Right kidney (tissue), 1 donor: ENCODE results near the gene QSOX2.

Source experiments
- DNase-seq: peaks from one replicate; pipeline ENCODE4 v3.0.0-alpha.2; 2016

The QSOX2 gene

GRCh38 chr9:136203408-136204144 is 42.0 kb downstream of the QSOX2 start:
- DNase-seq = no peak

DNA sequence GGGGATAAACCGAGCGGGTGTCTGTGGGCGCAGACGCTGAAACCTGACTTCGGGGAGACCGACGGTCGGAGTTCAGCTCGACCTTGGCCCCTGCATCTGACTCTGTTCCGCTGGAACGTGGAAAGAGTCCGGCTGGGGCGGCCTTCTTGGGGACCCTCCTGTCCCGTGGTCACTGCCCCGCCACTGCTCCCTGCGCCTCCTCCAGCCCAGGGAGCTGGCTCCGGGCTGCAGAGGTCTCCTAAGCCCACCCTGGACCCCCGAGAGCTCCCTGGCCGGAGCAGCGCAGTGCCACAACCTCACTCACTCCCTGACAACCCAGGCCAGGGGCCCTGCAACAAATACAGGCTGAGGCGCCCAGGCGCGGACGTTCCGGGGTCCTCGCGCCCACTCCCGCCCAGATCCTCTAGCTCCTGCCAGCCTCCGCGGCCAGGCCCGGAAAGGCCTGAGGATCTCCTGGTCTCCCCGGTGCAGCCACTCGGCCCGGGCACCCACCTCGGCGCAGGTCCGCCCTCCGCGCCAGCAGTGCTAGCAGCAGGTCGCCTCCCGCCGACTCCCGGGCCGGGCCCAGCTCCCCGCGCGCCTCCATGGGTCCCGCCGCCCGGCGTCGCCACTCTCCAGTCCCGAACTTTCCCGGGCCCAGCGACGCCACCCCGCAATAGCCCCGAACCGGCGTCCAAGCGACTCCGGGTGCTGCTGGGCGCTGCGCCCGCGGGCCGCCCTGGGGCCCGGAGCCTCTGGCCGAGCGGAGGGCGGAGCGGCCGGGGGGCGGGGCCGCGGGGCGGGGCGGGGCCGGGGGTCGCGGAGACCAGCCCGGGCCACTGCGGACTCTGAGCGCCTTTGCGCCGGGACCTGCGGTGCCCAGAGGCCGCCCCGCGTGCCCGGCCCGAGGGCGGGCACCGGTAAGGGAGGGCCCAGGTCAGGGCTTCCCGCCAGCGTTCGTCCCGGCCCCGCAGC is 42.9 kb downstream of the QSOX2 start:
- DNase-seq = no peak

- peak; percentile 67 for DNase-seq
Observed at GRCh38 chr9:136201609-136202453, 43.8 kb downstream of the QSOX2 start.

- DNase-seq = no peak
Observed at GRCh38 chr9:136201174-136201573, 44.4 kb downstream of the QSOX2 start.

DNA sequence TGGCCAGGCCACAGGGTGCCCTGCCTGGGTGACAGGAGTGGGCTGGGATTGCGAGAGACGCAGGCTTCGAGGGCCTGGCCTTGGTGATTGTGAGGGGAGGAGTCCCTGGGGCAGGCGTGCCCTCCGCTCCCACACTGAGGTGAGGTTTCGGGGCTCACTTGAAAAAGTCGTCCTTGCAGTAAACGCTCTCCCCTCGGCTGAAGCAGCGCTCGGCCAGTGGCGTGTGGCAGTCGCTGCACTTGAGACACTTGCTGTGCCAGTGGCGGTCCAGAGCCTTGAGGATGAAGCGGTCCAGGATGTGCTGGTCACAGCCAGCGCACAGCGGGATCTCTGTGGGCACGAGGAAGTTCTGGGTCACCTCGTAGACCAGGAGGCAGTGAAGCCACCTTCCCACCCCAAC is 45.2 kb downstream of the QSOX2 start:
- DNase-seq = no peak

DNA sequence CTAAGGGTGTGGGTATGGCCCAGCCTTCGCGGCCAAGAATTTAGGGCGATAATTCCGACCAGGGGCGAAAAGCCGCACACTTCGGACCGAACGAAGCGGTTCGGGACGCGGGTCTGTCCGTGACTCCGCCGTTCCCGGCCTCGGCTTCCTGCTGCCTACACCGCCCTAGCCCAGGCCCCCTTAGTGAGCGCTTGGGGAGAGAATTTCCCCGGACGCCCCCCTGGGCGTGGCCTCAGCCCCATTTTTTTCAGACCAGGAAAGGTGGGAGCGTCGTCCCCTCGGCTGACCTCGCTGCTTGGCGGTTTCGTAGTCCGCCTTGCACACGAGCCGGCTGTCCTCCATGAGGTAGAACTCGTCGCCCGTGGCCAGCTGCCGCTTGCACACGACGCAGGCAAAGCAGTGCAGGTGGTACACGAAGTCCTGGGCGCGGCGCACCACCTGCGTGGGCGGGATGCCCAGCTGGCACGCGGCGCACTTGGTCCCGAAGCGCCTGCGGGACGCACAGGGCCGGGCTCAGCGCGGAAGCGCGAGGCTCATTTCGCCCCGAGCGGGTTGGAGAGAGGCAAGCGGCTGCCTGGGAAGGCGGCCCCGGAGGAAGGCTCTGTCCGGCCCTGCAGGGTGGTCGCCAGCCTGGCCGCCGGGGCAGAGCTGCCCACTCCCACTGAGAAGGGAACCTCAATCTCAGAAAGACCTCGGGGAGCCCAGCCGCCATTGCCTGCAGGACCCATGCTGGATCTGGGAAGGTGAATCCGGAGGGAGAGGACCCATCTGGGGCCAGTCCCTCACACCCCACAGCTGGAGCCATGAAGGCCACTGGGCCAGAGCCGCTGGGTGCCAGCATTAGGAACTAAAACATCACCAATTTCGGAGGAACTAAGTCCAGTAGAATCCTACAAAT is 46.0 kb downstream of the QSOX2 start:
- DNase-seq = no peak

DNA sequence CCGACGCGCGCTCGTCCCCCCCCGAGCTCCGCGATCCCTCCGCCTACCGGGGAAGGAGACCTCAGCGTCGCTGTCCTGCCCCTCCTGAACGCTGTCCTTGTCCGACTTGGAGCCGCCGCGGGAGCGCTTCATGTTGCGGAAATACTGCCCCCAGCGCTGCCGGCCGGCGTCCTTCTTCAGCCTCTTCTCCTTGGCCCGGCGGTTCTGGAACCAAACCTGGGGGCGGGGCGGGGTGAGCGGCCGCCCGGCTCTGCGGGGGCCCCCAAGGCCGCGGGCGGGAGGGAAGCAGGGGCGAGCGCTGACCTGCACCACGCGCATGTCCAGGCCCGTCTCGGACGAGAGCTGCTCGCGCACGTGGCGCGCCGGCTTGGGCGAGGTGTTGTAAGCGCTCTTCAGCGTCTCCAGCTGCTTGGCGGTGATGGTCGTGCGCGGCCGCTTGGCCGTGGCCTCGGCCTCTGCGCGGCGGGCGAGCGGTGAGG is 47.0 kb downstream of the QSOX2 start:
- no peak for DNase-seq

- DNase-seq = no peak
Observed at GRCh38 chr9:136197930-136198604, 47.5 kb downstream of the QSOX2 start.

DNA sequence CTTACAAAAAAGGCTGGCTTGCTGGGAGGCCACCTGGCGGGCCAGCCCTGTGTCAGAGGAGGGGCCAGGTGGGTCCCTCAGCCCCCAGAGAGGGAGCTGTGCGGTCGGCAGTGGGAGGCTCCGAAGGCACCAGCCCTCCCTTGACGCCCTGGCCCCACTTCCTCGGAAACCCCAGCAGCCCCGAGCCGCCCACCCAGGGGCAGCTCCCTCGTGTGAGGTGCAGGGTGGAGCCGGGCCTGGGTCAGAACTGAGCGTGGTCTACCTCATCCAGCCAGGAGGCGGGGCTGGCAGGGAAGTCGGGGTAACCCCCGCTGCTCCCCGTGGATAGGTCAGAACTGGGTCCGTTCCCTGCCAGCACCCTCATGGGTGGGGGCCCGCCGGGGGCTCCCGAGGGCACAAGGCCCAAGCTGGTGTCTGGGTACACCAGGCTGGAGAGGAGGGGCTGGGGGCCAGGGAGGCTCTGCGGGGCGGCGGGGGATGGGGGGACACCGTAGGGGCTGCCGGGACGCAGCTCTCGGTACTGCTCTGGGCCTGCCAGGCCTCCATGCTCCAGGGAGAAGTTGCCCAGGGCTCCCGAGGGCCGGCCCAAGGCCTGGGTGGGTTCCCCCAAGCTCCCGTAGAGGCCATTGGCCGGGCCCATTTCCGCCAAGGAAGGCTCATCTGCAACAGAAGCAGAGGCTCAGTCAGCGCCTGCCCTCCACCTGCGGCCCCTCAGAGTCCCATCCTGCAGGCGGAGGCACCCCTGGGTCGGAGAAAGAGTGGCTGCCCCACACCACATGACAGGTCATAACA is 48.3 kb downstream of the QSOX2 start:
- DNase-seq = no peak

DNA sequence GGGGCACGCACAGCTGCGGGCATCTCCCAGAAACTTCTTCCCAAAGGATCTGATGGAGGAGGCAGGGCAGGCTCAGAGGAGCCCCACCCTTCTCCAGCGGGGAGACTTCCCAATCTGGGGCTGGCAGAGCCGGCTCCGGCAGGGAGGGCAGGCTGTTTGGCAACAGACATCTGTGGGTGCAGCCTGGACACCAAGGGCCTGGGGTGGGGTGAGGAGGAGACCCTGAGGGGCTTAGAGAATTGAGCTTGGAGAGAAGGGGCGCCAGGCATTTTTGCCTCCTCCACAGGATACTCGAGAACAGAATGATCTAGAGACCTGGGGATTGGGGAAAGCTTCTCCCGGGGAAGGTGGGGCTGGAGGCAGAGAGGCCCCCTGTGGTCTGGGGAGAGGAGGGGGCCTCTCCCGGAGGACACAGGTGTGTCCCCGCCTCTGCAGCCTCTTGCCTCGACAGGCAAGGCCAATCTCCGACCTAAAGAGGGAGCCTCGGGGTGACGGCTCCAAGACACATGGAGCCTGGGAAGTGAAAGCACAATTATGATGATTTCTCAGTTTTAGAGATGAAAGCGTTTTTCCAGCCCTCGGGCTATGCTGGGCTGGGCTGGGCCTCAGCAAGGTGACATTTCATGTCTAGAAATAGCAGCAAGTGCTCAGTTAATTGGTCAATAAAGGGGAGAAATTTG is 49.1 kb downstream of the QSOX2 start:
- DNase-seq = no peak

DNA sequence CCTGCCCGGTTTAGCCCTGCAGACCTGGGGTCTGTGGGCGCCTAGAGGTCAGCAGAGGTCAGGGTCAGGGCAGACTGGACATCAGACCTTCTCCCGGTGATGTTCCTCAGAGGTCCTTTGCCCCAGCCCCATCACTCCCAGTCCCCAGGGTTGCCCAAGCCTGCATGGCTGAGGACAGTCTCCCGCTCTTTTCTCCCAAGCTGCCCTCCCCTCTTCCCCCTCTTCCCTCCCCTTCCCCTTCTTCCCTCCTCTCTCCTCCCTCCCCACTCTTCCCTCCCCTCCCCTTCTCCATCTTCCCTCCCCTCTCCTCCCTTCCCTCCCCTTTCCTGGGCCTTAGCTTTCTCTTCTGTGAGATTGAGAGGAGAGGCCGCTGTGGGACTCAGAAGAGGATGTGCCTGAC is 51.1 kb downstream of the QSOX2 start:
- no peak for DNase-seq

DNA sequence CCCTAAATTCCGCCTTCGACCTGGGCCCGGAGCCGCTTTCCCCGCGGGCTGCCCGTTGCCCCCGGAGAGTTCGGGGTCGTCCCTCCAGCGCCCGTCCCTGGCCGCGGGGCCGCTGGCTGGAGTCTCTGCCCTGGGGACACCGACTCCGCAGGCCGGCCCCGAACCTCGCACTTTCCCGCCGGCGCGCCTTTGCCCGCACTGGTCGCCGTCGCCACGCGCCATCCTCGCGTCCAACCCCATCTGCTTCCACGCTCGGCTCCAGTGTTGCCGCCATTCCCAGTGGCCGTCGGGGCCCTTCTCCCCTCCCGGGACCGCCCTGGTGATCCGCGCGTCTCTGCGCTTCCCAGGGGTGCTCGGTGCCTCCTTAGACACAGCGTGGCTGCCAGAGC is 51.7 kb downstream of the QSOX2 start:
- no peak for DNase-seq

DNA sequence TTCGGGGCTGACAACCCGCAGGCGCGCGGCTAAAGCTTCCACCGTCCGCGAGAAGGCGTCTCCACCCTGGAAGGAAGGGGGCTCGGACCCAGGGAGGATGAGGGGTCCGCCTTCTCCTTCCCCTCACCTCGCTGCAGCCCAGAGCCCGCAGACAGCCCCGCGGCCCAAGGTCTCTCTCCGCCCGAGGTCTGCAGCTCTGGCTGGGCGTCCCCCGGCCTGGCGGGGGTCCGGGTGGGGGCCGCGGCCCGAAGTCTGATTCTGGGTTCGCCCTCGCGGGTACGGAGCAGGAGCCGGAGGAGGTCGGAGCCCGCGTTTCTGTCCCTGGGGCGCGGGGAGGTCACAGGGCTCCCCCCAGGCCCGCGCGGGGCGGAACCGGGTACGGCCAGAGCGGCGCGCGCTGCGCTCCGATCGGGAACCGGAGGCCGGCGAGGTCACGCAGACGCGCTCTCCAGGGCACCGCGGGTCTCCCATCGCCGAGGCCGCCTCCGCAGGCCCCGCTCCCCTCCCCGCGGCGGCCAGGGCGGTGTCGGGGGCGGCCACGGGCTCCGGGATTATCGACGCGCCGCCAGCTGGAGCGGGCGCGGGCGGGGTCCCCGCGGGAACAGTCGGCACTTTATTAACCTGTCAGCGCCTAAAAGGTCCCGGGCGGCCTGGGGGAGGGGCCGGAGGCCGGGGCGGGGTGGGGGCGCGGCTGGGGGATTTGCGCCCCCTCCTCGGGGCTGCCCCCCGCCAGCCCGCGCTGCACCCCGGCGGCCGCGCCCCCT is 52.3 kb downstream of the QSOX2 start:
- no peak for DNase-seq

GRCh38 chr9:136192289-136193126 is 53.1 kb downstream of the QSOX2 start:
- no peak for DNase-seq

- DNase-seq = no peak
Observed at GRCh38 chr9:136191960-136192286, 53.7 kb downstream of the QSOX2 start.

DNA sequence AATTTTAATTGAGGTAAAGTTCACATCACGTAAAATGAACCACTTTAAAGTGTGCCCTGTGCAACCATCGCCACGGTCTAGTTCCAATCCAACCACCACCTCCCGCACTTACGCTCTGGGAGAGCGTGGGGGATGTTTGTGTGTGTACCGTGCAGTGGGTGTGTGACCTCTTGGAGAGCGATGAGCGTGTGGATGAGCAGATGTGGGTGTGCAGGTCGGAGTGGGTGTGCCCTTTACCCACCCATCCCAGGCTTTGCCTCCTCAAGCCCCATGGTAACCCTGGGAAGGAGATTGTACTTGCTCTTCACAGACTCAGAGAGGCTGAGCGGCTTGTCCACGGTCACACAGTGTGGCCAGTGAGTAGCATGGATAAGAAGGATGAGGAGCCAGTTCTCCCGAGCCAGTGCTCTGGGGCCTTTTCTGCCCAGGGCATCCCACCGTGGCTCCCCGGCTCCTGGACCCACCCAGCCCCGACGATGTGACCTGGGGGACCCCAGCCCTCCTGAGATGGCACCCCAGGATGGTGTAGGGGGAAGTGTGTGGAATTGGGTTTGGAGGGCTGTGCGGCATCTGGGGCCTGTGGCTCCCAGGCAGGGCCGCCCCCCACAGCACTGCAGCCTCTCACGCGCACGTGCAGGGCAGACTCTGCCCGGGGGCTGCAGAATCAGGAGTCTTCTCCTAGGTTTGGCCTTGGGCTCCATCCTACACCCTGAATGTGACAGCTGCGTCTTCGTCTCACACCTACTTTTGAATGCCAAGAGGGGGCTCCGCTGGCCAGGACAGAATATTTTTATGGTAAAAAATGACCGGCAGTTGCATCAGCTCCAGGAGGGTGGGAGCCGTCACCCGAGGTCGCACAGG is 54.3 kb downstream of the QSOX2 start:
- DNase-seq = no peak

DNA sequence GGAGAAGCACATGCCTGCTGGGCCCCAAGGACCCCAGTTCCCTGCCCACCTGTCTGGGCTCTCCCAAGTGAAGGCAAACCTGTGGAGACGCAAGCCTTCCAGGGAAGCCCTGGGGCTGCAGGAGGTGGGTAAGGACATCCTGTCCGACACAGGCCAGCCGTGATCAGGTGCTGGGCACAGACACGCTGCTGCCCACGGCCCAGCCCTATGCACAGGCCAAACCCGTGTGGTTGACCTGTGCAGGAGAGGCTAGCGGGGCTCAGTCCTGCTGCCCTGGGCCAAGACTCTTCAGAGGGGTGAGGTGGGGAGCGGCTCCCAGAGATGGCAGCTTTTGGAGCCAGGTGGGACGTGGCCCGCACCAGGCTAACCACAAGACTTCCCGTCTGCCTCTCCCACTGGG is 55.0 kb downstream of the QSOX2 start:
- no peak for DNase-seq
